ENCODE data around the gene SYDE2. TPM values are rescaled to one million over a fixed set of nuclear protein-coding genes. Genes with fewer than 3 reads are reported as not detected.

Gene SYDE2
- total and polyA plus RNA-seq, 2 donors (not counting 1 experiment from before 2014, with no cell fraction given): 3.6 to 7.4 TPM

DNA sequence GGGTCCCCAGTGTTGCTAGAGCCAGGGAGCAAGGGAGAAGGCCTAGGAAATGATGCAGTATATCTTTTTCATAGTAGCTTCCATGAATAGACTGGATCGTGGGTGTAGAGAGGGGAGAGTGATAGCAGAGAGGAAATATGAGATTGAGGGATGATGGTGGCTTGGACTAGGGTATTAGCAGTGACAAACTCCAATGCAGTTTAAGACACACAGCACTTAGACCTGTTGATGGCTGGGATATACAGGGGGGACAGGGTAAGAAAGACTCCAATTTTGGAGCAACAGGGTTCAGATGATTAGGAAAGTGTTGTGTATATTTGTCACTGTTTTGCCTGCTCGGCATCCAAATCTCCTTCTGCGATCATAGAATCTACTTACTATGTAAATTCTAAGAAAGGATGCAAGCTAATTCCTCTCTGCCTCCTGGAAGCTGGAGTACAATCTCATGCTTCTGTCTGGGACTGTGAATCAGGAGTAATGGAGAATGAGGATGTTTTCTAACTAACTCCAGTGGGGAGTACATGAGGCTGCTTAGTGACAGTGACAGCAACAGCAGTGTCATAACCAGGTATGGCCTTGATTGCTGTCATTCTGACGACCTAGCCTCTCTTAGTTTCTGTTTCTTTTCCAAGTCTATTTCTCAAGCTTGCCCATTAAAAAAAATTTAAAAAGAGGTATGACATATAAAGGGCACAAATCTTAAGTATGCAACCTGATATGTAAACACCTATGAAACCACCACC lies 47.5 kb downstream of the SYDE2 start:
- no peak overlapping the region for H3K27ac ChIP-seq (ENCODE audit: insufficient read depth, low read length)
- no peaks in the 10 kb centered on the region for H3K27me3 ChIP-seq (ENCODE audit: control insufficient read depth, insufficient read depth, low read length)
- no peak overlapping the region for H2AFZ ChIP-seq (ENCODE audit: low read length)
- H3K4me3 ChIP-seq (replicated peaks in 1 of 4; ENCODE audit: control extremely low read depth in 1 of 4, insufficient read depth in 1 of 4, low read depth in 3 of 4, low read length in 4 of 4): no peak overlapping the region
- no peaks in the 10 kb centered on the region for H3K36me3 ChIP-seq (ENCODE audit: control insufficient read depth, insufficient read depth, low read length)
- no peak for DNase-seq (ENCODE audit: low read depth in 2 of 2)
- H4K20me1 ChIP-seq (ENCODE audit: control insufficient read depth, extremely low read depth, insufficient read depth, low read length): no peaks in the 10 kb centered on the region
- no peak overlapping the region for H3K4me2 ChIP-seq (ENCODE audit: extremely low read depth, insufficient read depth, low read length)
- H3K9ac ChIP-seq (ENCODE audit: insufficient read depth, low read length): no peak overlapping the region
- no peaks in the 10 kb centered on the region for H3K4me1 ChIP-seq (ENCODE audit: control insufficient read depth, extremely low read depth, insufficient read depth, low read length)
- H3K79me2 ChIP-seq (ENCODE audit: control insufficient read depth, insufficient read depth, low read length): no peaks in the 10 kb centered on the region
- no peak for TF ChIP-seq CTCF (conservative IDR thresholded peaks at IDR 0.05 in 1 of 2, IDR thresholded peaks at IDR 0.05 in 1 of 2; ENCODE audit: low read depth in 1 of 2, low read length in 2 of 2)
- TF ChIP-seq EZH2 (IDR thresholded peaks at IDR 0.05; ENCODE audit: low read length, missing control alignments): no peak
- no peaks in the 10 kb centered on the region for H3K9me3 ChIP-seq (ENCODE audit: control insufficient read depth, insufficient read depth, low read depth, low read length)

DNA sequence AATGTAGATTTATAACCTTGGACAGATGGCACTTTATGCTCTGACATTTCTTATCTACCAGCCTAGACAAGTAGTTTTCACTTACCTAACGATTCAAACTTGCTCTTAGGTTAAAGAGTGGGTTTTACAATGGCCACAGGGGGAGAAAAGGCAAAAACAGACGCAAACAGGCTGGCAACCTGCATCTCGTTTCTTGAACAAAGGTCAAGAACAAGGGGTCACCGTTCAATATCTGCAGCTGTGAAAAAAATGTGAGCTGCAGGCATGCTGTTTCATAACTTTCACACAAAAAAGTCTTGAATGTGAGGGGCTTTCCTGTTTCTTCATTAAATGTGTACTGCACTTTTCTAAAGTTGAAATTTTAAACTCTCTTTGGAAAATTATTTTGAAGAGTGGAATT lies 49.4 kb downstream of the SYDE2 start:
- no peak overlapping the region for H3K4me2 ChIP-seq (ENCODE audit: extremely low read depth, insufficient read depth, low read length)
- no peak overlapping the region for H3K4me3 ChIP-seq (replicated peaks in 1 of 4; ENCODE audit: control extremely low read depth in 1 of 4, insufficient read depth in 1 of 4, low read depth in 3 of 4, low read length in 4 of 4)
- H3K27ac ChIP-seq (ENCODE audit: insufficient read depth, low read length): no peak overlapping the region
- no peaks in the 10 kb centered on the region for H3K27me3 ChIP-seq (ENCODE audit: control insufficient read depth, insufficient read depth, low read length)
- no peak for DNase-seq (ENCODE audit: low read depth in 2 of 2)
- H4K20me1 ChIP-seq (ENCODE audit: control insufficient read depth, extremely low read depth, insufficient read depth, low read length): no peaks in the 10 kb centered on the region
- TF ChIP-seq CTCF (conservative IDR thresholded peaks at IDR 0.05 in 1 of 2, IDR thresholded peaks at IDR 0.05 in 1 of 2; ENCODE audit: low read depth in 1 of 2, low read length in 2 of 2): no peak
- TF ChIP-seq EZH2 (IDR thresholded peaks at IDR 0.05; ENCODE audit: low read length, missing control alignments): no peak
- no peaks in the 10 kb centered on the region for H3K36me3 ChIP-seq (ENCODE audit: control insufficient read depth, insufficient read depth, low read length)
- H3K9ac ChIP-seq (ENCODE audit: insufficient read depth, low read length): no peak overlapping the region
- no peaks in the 10 kb centered on the region for H3K9me3 ChIP-seq (ENCODE audit: control insufficient read depth, insufficient read depth, low read depth, low read length)
- no peaks in the 10 kb centered on the region for H3K4me1 ChIP-seq (ENCODE audit: control insufficient read depth, extremely low read depth, insufficient read depth, low read length)
- H2AFZ ChIP-seq (ENCODE audit: low read length): no peak overlapping the region
- no peaks in the 10 kb centered on the region for H3K79me2 ChIP-seq (ENCODE audit: control insufficient read depth, insufficient read depth, low read length)

- no peaks in the 10 kb centered on the region for H3K4me1 ChIP-seq (ENCODE audit: control insufficient read depth, extremely low read depth, insufficient read depth, low read length)
- no peak overlapping the region for H3K27ac ChIP-seq (ENCODE audit: insufficient read depth, low read length)
- H3K9ac ChIP-seq (ENCODE audit: insufficient read depth, low read length): no peak overlapping the region
- DNase-seq (ENCODE audit: low read depth in 2 of 2): no peak
- H2AFZ ChIP-seq (ENCODE audit: low read length): no peak overlapping the region
- no peaks in the 10 kb centered on the region for H4K20me1 ChIP-seq (ENCODE audit: control insufficient read depth, extremely low read depth, insufficient read depth, low read length)
- no peak overlapping the region for H3K4me2 ChIP-seq (ENCODE audit: extremely low read depth, insufficient read depth, low read length)
- H3K27me3 ChIP-seq (ENCODE audit: control insufficient read depth, insufficient read depth, low read length): no peaks in the 10 kb centered on the region
- no peaks in the 10 kb centered on the region for H3K79me2 ChIP-seq (ENCODE audit: control insufficient read depth, insufficient read depth, low read length)
- H3K36me3 ChIP-seq (ENCODE audit: control insufficient read depth, insufficient read depth, low read length): no peaks in the 10 kb centered on the region
- TF ChIP-seq EZH2 (IDR thresholded peaks at IDR 0.05; ENCODE audit: low read length, missing control alignments): no peak
- TF ChIP-seq CTCF (conservative IDR thresholded peaks at IDR 0.05 in 1 of 2, IDR thresholded peaks at IDR 0.05 in 1 of 2; ENCODE audit: low read depth in 1 of 2, low read length in 2 of 2): no peak
- H3K4me3 ChIP-seq (replicated peaks in 1 of 4; ENCODE audit: control extremely low read depth in 1 of 4, insufficient read depth in 1 of 4, low read depth in 3 of 4, low read length in 4 of 4): no peak overlapping the region
- H3K9me3 ChIP-seq (ENCODE audit: control insufficient read depth, insufficient read depth, low read depth, low read length): no peaks in the 10 kb centered on the region
Measured at GRCh38 chr1:85149805-85150204, 51.0 kb downstream of the SYDE2 start.

Measured in fibroblast of lung (primary cell).